Spleen (tissue), 11 donors: ENCODE measurements around the gene SLC6A1. TPM values are rescaled to one million over a fixed set of nuclear protein-coding genes. Genes with fewer than 3 reads are reported as not detected.

Experiments
- DNase-seq: peaks from one replicate; pipeline ENCODE4 v3.0.0-alpha.2; 2020
- H3K27ac ChIP-seq, 8 donors: fragments of 200-600 bp; sonication (generic) in 7 of 8; 1 replicate in 4 of 8; 2 replicates in 4 of 8; pipeline versions ENCODE4 v1.5.0 to v1.8.0; 2016 to 2021; ENCODE audit warnings: inconsistent platforms in 4 of 8, mild to moderate bottlenecking in 4 of 8, moderate library complexity in 1 of 8
- H3K27me3 ChIP-seq, 7 donors: fragments of 200-600 bp; sonication (generic) in 6 of 7; replicated peaks in 1 of 7; 1 replicate in 4 of 7; 2 replicates in 3 of 7; pipeline versions ENCODE4 v1.5.0 to v1.8.0; 2016 to 2021; ENCODE audit warnings: inconsistent platforms in 3 of 7, mild to moderate bottlenecking in 1 of 7
- H3K36me3 ChIP-seq, 6 donors: fragments of 200-600 bp; sonication (generic) in 5 of 6; 1 replicate in 4 of 6; 2 replicates in 2 of 6; pipeline versions ENCODE4 v1.5.0 to v1.8.0; 2016 to 2021; ENCODE audit warnings: inconsistent platforms in 2 of 6
- H3K4me1 ChIP-seq, 6 donors: fragments of 200-600 bp; sonication (generic) in 5 of 6; 1 replicate in 3 of 6; 2 replicates in 3 of 6; pipeline versions ENCODE4 v1.5.0 to v1.8.0; 2016 to 2021; ENCODE audit warnings: inconsistent platforms in 3 of 6
- H3K4me3 ChIP-seq, 8 donors: fragments of 200-600 bp; sonication (generic) in 7 of 8; 1 replicate in 4 of 8; 2 replicates in 4 of 8; pipeline versions ENCODE4 v1.5.0 to v1.8.0; 2016 to 2021; ENCODE audit warnings: inconsistent platforms in 4 of 8, mild to moderate bottlenecking in 4 of 8, moderate library complexity in 2 of 8
- H3K9me3 ChIP-seq, 8 donors: fragments of 200-600 bp; sonication (generic) in 7 of 8; 1 replicate in 4 of 8; 2 replicates in 4 of 8; pipeline versions ENCODE4 v1.5.0 to v1.8.0; 2016 to 2021; ENCODE audit warnings: inconsistent platforms in 4 of 8
- POLR2A ChIP-seq, 3 donors: fragments of 450-650 bp; IDR thresholded peaks; one replicate each; pipeline ENCODE4 v1.5.1; 2017; ENCODE audit warnings: antibody characterized with exemption in 3 of 3, mild to moderate bottlenecking in 1 of 3
- POLR2AphosphoS5 ChIP-seq, 3 donors: sonication (generic); formaldehyde crosslinking; IDR thresholded peaks; one replicate each; pipeline ENCODE4 v1.5.1; 2017; ENCODE audit warnings: antibody characterized with exemption in 3 of 3
- WGBS, 5 donors: extraction: QIAGEN DNeasy Blood & Tissue Kit in 3 of 5; methylation state at CpG; one replicate each; pipeline versions ENCODE4 v1.1.5 to v1.1.7; 2013 to 2018; 5-methylcytosine and 5-hydroxymethylcytosine counted together
- intact Hi-C: fragments of 100-400 bp; cut with DNase I; formaldehyde crosslinking; loops from one replicate; pipeline ENCODE4 v1.15.0; 2023; ENCODE audit warnings: low total_unique reads
- polyA plus RNA-seq, 3 donors: library from polyadenylated mRNA; stranded (reverse); fragments of 200-250 nt; gene quantifications; one replicate each; pipeline ENCODE4 v1.2.1, GENCODE V29; 2013
- total RNA-seq, 7 donors: library from RNA; depleted of rRNA in 3 of 7; stranded (reverse); fragments of >200 nt in 3 of 7; fragmentation: NEBNext Ultra II Directional in 4 of 7; extraction: Animal tissue kit (Norgen Biotek cat#: 25700) in 4 of 7; gene quantifications; one replicate each; pipeline versions ENCODE4 v1.1.0 to v1.2.1, GENCODE V29; 2016 to 2021
- TF ChIP-seq, protein P1 (sequence below), 11 experiments: fragments of 200-600 bp in 7 of 11; fragments of 450-650 bp in 4 of 11; sonication (generic) in 4 of 11; IDR thresholded peaks in 8 of 11; conservative IDR thresholded peaks in 3 of 11; 1 replicate in 7 of 11; 2 replicates in 4 of 11; pipeline versions ENCODE4 v1.4.0 to v1.8.0; 2016 to 2021; ENCODE audit warnings: antibody characterized with exemption in 11 of 11, inconsistent platforms in 4 of 11, mild to moderate bottlenecking in 1 of 11
- donor health status: healthy with polysubstance abuse.
- donor health status: DM: no; HTN: no; CAD: no; lungs with moderate emphysema.
- donor health status: DM: no; HTN: no; CAD: no.
- donor health status: Bipolar disorder and iron deficiency.
- donor health status: healthy.
- donor health status: DM: no; HTN: no; CAD: no.
- donor health status: DM: yes; HTN: yes; CAD: no.

SLC6A1 gene
- total and polyA plus RNA-seq, 10 donors: 0.11 to 3.0 (median 0.96) TPM

DNA sequence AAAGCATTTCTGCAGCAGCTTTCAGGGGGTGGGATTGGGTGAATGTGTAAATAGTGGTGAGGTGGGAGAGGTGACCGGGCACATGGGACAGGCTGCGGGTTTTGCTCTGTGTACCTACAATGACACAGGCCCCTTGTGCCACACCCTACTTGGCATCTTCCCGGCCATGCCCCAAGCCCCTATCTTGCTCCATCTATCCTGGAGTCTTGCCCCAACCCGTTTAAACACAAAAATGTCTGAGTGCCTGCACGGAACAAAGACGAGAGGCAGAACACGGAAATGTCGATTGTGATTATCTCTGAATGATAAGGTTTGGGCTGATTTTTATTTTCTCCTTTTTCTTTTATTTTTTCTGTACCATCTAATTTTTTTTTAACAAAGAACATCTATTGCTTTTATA, 46.0 kb upstream of the SLC6A1 start:
- Histone ChIP-seq H3K4me1 (no peaks in the 10 kb centered on the region), H3K4me3 (no peak overlapping the region), H3K27ac (no peak overlapping the region), H3K27me3 (peaks cover 0 to 55% (median 0%) of the 10 kb centered on the region in 7 donors), H3K9me3 (peaks cover 0 to 8% (median 5%) of the 10 kb centered on the region in 8 donors), H3K36me3 (no peaks in the 10 kb centered on the region)
- TF ChIP-seq POLR2AphosphoS5 (IDR thresholded peaks at IDR 0.05) (no peak), POLR2A (IDR thresholded peaks at IDR 0.05) (no peak)
- TF ChIP-seq, protein P1, sequence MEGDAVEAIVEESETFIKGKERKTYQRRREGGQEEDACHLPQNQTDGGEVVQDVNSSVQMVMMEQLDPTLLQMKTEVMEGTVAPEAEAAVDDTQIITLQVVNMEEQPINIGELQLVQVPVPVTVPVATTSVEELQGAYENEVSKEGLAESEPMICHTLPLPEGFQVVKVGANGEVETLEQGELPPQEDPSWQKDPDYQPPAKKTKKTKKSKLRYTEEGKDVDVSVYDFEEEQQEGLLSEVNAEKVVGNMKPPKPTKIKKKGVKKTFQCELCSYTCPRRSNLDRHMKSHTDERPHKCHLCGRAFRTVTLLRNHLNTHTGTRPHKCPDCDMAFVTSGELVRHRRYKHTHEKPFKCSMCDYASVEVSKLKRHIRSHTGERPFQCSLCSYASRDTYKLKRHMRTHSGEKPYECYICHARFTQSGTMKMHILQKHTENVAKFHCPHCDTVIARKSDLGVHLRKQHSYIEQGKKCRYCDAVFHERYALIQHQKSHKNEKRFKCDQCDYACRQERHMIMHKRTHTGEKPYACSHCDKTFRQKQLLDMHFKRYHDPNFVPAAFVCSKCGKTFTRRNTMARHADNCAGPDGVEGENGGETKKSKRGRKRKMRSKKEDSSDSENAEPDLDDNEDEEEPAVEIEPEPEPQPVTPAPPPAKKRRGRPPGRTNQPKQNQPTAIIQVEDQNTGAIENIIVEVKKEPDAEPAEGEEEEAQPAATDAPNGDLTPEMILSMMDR (IDR thresholded peaks at IDR 0.05 in 8 of 11, conservative IDR thresholded peaks at IDR 0.05 in 3 of 11): no peak
- DNase-seq: peak; percentile 20
- WGBS, 5 donors: 74 to 84% (median 75%) methylated on average over 8 of the region's 8 CpGs
- intact Hi-C loops: loop anchor here (5.0 to 10.0 kb wide), 2 partner anchors 111 to 192 kb away; no protein-coding TSS in a partner anchor

DNA sequence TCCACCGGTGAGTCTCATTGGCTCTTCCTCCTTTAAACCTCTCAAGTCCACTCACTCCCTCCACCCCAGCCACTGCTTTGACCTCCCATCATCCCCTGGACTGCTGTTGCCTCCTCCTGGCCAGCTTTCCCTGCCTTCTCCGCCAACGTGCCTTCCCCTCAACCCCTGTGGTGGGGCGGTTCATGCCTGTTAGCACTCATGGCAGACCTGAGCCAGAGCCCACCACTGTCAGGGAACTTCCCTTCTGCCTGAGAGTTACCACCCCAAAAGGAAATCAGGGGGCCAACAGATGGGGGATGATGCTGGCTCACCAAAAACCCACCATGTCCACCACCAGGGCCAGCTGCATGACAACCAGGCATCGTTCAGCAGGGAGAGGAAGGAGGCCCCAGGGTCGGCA, 44.2 kb upstream of the SLC6A1 start:
- Histone ChIP-seq H3K27me3 (peaks cover 0 to 59% (median 0%) of the 10 kb centered on the region in 7 donors), H3K36me3 (no peaks in the 10 kb centered on the region), H3K4me3 (no peak overlapping the region), H3K9me3 (no peaks in the 10 kb centered on the region), H3K27ac (no peak overlapping the region), H3K4me1 (no peaks in the 10 kb centered on the region)
- TF ChIP-seq, protein P1 (IDR thresholded peaks at IDR 0.05 in 8 of 11, conservative IDR thresholded peaks at IDR 0.05 in 3 of 11): no peak
- no peak for TF ChIP-seq POLR2AphosphoS5 (IDR thresholded peaks at IDR 0.05)
- no peak for TF ChIP-seq POLR2A (IDR thresholded peaks at IDR 0.05)
- DNase-seq: no peak
- 69 to 77% (median 70%) methylated on average over 6 of the region's 6 CpGs for whole genome bisulfite sequencing, 5 donors
- intact Hi-C loops: loop anchor here (5.0 to 10.0 kb wide), 2 partner anchors 109 to 194 kb away; no protein-coding TSS in a partner anchor

DNA sequence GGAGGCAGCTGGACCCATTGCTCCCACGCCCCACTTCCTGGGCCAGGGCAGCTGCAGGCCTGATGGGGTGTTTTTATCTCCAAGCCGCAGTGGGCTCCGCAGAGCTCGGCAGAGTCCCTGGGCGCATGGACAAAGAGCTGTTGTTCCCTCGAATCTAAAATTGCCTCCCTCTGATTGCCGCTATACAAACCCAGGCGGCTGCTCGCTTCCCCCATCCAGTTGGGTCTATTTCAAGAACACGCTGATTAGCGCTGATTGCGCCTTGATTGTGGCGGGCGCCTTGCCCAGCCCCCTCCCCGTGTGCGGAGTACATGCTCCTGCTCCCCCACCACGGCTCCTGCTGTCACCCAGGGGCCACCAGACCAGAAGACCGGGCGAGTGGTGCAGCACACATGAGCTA, 43.4 kb upstream of the SLC6A1 start:
- TF ChIP-seq, protein P1 (IDR thresholded peaks at IDR 0.05 in 8 of 11, conservative IDR thresholded peaks at IDR 0.05 in 3 of 11): no peak
- no peak for TF ChIP-seq POLR2A (IDR thresholded peaks at IDR 0.05)
- DNase-seq: no peak
- Histone ChIP-seq H3K27ac (no peak overlapping the region), H3K4me1 (no peaks in the 10 kb centered on the region), H3K36me3 (no peaks in the 10 kb centered on the region), H3K9me3 (no peaks in the 10 kb centered on the region), H3K27me3 (peaks cover 0 to 57% (median 0%) of the 10 kb centered on the region in 7 donors), H3K4me3 (no peak overlapping the region)
- intact Hi-C loops: loop anchor here (5.0 to 10.0 kb wide), 2 partner anchors 108 to 194 kb away; no protein-coding TSS in a partner anchor
- WGBS, 5 donors: 85 to 89% (median 87%) methylated on average over 18 to 19 of the region's 19 CpGs

DNA sequence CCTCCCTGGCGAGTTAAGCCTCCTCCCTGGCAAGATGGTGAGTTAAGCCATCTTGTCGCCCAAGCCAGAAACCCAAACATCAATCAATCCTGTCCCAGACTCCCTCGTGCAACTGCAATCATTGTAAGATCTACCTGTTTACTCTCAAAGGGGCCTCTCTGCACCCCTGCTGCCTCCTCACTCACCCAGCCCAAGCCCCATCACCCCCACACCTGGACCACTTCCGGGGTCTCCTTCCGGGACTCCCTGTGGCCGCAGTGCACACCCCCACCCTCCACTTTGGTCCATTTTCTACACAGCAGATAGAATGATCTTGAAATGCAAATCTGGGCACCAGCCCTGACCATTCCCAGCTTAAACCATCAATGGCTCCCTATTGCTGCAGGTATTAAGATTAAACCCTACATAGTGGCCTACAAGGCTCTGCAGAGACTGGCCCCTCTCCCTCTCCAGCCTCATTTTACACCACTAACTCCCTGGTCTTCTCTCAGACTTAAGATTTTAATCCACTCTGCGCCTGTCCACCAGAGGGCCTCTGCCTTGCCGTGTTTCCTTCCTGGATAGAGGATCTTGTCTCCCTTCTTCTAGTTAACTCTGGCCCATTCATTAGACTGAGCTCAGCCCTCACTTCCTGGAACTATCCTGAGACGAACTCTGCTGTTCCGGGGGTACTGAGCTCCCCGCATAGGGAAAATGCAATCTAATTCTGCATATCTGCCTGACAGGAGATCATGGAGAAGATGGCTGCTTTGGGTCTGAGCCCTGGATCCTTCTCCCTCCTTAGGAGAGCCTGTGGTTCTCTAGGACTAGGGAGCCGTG, 41.9 kb upstream of the SLC6A1 start:
- intact Hi-C loops: no loop called here
- no peak for TF ChIP-seq POLR2AphosphoS5 (IDR thresholded peaks at IDR 0.05)
- no peak for TF ChIP-seq POLR2A (IDR thresholded peaks at IDR 0.05)
- TF ChIP-seq, protein P1 (IDR thresholded peaks at IDR 0.05 in 8 of 11, conservative IDR thresholded peaks at IDR 0.05 in 3 of 11): peak in 6 of 11 experiments; percentile 13 to 38 (median 28)
- Histone ChIP-seq H3K27ac (no peak overlapping the region), H3K4me1 (no peaks in the 10 kb centered on the region), H3K36me3 (no peaks in the 10 kb centered on the region), H3K27me3 (peaks cover 0 to 45% (median 0%) of the 10 kb centered on the region in 7 donors), H3K4me3 (no peak overlapping the region), H3K9me3 (no peaks in the 10 kb centered on the region)
- 45 to 63% (median 50%) methylated on average over 11 to 12 of the region's 12 CpGs for WGBS, 5 donors
- DNase-seq: no peak
